GM12801 (cell line): ENCODE measurements around the gene FADS2.

Experiments used
- TF ChIP-seq, protein P1 (sequence below): IDR thresholded peaks from one replicate; pipeline ENCODE4 v1.5.1; 2011; ENCODE audit warnings: control low read depth; ENCODE audit not compliant: insufficient read length; ENCODE audit errors: extremely low read depth

Gene FADS2

DNA sequence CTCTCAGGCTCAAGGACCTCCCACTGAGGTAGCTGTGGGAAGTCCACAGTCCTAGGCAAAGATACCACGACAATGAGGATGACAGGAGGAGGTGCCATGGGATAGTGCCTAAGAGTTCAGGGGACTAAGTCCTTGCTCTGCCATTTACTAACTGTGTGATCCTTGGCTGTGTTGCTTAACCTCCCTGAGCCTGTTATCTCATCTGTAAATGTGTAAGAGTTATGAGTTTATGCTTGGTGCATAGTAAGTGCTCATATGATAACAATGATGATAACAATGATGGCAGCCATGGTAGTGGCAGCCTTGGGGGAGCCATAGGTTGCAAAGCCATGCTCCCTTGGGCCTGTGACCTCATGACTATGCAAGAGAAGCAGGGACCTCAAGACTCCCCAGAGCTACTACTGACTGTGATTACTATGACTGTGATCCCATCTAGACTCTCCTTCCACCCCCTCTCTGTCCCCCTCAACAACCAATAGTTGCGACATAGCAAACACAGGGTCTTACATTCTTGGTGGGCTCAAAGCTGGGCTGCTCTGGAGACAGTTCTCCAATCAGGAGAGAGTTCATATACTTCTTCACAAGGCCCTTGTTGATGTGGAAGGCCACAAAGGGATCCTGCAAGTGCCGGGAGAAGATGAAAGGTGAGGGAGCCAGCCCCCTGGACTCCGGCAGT is 15.2 kb upstream of the FADS2 start:
- TF ChIP-seq, protein P1, sequence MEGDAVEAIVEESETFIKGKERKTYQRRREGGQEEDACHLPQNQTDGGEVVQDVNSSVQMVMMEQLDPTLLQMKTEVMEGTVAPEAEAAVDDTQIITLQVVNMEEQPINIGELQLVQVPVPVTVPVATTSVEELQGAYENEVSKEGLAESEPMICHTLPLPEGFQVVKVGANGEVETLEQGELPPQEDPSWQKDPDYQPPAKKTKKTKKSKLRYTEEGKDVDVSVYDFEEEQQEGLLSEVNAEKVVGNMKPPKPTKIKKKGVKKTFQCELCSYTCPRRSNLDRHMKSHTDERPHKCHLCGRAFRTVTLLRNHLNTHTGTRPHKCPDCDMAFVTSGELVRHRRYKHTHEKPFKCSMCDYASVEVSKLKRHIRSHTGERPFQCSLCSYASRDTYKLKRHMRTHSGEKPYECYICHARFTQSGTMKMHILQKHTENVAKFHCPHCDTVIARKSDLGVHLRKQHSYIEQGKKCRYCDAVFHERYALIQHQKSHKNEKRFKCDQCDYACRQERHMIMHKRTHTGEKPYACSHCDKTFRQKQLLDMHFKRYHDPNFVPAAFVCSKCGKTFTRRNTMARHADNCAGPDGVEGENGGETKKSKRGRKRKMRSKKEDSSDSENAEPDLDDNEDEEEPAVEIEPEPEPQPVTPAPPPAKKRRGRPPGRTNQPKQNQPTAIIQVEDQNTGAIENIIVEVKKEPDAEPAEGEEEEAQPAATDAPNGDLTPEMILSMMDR = no peak

DNA sequence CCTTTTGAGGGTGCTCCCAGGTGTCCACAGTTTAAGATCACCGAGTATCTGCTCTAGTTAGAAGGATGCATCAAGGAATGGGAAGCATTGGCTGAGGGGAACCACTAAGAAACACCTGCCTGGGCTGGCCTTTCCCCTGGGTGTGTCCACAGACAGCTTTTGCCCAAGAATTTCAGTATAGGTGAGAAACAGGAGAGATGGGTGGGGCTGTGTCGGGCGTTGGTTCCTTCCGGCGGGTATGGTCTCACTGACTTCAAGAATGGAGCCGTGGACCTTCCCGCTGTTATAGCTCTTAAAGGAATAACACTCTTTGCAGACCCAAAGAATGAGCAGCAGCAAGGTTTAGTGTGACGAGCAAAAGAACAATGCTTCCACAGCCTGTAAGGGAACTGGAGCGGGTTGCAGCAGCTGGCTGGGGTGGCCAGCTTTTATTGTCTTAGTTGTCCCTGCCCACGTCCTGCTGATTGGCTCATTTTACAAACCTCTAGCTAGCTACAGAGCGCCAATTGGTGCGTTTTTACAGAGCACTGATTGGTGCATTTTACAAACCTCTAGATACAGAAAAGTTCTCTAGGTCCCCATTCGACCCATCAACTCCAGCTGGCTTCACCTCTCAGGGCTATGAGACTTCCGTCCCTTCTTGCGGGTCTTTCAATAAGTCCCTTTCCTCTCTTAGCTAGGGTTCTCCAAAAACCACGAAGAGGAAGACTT is 13.7 kb upstream of the FADS2 start:
- TF ChIP-seq, protein P1 = no peak

DNA sequence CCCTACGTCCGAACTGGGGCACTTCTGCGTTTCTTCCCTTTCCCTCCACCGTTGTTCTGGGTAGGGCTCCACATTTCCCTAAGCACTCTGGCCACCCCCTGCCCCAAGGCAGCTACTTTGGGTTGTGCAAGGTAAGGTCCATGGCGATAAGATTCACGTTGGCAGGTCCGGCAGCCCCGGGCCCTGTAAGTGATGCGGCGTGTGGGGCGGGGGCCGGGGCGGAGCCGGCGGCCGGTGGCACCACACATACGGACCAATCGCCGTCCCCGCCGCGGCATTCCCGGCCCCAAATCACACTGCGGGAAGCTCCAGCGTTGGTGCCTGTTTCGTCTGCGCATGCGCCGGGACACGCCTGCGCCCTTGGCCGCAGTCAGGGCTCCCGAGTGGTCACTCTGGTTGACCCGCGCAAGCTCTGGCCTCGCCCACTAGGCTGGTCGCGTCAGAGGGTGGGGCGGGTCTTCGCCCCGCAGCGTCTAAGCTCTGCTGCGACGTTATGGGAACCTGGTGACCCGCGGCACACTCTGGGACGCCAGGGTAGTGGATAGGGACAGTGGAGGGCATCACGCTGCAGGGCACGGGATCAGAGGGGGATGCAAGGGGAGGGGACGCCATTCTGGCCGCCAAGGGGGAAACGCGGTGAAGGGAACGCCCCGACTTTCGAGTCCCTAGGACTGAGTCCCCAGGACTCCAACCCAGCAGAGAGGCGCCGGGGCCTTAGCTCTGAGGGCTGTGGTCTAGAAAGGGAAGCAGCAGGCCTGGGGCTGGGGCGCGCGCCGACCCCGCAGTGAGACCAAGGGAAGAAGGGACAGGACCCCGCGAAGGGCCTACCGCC is 12.9 kb upstream of the FADS2 start:
- TF ChIP-seq, protein P1 = no peak

DNA sequence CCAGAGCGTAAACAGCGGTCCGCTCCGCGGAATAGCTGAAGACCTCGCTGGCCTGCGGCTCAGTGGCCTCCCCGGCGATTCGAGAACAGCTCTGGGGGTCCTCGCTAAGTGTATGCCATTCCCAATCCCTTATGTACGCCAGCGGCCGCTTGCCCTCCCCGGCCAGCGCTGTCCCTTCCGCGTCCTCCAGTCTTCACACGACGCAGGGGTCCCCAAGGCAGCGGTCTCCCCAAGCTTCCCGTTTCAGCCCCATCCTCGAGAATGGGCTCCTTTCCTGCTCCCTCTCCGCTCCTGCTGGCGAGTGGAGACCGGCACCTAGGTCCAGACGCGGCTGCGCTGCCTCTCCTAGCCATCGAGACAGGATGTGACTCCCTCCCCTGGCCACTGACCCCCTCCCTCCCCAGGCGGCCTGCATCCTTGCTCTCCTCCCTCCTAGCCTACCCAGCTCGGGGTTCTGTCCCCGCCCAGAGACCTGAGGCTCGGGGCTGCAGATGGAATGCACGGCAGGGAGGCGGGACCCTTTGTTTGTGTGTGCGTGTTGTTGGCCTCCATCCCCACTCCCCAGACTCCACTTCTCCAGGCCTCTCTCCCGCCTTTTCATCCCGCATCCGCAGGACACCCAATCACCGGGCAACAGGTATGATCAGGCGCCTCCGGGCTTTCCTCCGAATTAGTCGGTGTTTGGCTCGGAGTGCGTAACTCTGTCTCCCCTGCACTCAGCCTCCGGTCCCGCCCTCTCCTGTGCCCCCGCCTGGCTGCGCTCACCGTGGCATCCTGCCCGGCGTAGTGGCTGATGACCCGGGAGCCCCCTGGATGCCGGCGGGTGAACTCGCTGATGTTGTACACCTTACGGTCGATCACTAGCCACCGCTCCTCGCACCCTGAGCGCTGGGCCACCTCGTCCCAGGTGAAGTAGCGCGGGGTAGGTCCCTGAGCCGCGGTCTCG is 12.0 kb upstream of the FADS2 start:
- TF ChIP-seq, protein P1 = no peak

DNA sequence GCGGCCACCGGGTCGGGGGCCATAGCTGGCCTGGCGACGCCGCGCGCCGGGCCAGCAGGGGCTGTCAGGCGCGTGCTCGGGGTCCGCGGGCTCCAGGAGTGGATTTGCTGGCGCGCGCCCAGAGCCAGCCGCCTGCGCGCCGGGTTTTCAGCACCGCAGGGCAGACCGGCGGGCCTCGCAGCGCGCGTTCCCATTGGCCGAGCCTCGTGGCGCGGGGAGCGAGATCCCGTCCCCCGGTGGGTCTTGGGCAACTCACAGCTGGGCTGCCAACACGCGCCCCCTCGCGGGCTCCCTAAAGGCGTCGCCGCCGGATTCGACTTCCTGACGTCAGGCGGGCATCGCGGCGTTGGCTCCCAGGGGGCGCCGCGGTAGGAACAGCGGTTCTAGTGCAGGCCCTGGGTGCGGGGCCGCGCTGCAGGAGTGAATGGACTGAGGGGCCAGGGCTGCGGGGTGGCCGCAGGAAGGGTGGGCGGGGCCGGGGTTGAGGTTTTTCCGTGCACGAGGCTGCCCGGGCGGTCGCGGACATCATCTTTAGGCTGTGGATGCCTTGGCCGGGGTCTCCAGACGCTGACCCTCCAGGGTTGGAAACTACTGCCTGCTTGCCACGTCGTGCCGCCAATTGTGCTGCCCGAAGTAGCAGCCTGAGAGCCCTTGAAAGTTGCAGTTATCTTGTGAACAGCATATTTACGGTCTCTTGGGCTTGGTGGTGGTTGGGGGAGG is 11.2 kb upstream of the FADS2 start, which contains the start of gene FADS1:
Gene FADS1, minus strand, starts transcription at position 268 of the 720 bp plus-strand sequence. Its CDS starts 74 bp downstream, at position 194.
- TF ChIP-seq, protein P1 = no peak

DNA sequence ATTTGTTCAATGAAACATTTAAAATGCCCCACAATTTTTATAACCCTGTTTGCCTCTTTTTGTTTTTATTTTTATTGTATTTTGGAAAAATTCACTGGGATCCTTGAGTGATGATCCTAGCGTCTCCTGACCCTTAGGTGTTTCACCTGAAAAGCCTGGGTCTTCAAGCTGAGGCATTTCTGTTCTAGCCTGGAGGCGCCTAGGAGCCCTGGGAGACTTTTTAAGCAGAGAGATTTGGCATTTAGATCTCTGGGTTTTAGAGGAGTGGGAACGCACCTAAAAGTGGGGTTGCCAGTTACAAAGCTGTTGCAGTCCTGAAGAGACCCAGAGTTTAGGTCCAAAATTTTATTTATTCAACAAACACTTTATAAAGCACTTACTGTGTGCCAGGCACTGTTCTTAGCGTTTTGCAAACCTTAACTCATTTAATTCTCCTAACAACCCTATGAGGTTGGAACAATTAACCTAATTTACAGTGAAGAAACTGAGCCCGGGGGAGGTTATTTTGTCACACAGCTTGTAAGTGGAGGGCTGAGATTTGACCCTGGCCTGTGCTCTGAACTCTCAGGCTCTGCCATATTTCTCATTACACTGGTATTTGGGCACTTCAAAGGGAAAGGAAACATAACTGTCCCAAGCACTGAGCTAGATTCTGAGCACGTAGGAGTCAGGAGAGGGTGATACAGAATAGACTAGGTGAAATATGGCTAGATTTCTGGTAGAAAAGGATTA is 10.5 kb upstream of the FADS2 start:
- TF ChIP-seq, protein P1 = no peak
